SK-N-SH (cell line): ENCODE measurements around the gene TBX18. TPM values are rescaled to one million over a fixed set of nuclear protein-coding genes. Genes with fewer than 3 reads are reported as not detected.

ENCODE experiments used
- polyA plus RNA-seq, 3 experiments: library from polyadenylated mRNA; depleted of rRNA; stranded (reverse); fragments of >200 nt; gene quantifications; 2 replicates each; pipeline ENCODE4 v1.2.3, GENCODE V29; 2012
- small RNA-seq, 7 experiments: library from RNA; depleted of rRNA; stranded (forward); fragments of <200 nt; gene quantifications; one replicate each; pipeline ENCODE3, GENCODE V24; 2012

The TBX18 gene
- polyA plus RNA-seq, 1 of the 3 experiments (the other 2 are of a cell fraction): 19.3 TPM

Small RNAs within 50 kb of the gene (small RNA-seq; reads per million reads assigned to genes)
- 0 reads per million in 7 experiments for gene AL590143.1
